Gastrocnemius medialis (tissue), 4 donors: ENCODE results near the gene TAGLN.

Source experiments
- POLR2A ChIP-seq, 2 donors: fragments of 450-650 bp; IDR thresholded peaks; one replicate each; pipeline ENCODE4 v1.6.1; 2017; ENCODE audit warnings: antibody characterized with exemption in 2 of 2, mild to moderate bottlenecking in 2 of 2, moderate library complexity in 2 of 2
- TF ChIP-seq, protein P1 (sequence below), 5 experiments: fragments of 450-650 bp in 3 of 5; fragments of 200-600 bp in 2 of 5; sonication (generic) in 2 of 5; IDR thresholded peaks in 4 of 5; conservative IDR thresholded peaks in 1 of 5; 1 replicate in 4 of 5; 2 replicates in 1 of 5; pipeline ENCODE4 v1.5.1; 2016 to 2019; ENCODE audit warnings: antibody characterized with exemption in 5 of 5, mild to moderate bottlenecking in 3 of 5, moderate library complexity in 3 of 5

DNA sequence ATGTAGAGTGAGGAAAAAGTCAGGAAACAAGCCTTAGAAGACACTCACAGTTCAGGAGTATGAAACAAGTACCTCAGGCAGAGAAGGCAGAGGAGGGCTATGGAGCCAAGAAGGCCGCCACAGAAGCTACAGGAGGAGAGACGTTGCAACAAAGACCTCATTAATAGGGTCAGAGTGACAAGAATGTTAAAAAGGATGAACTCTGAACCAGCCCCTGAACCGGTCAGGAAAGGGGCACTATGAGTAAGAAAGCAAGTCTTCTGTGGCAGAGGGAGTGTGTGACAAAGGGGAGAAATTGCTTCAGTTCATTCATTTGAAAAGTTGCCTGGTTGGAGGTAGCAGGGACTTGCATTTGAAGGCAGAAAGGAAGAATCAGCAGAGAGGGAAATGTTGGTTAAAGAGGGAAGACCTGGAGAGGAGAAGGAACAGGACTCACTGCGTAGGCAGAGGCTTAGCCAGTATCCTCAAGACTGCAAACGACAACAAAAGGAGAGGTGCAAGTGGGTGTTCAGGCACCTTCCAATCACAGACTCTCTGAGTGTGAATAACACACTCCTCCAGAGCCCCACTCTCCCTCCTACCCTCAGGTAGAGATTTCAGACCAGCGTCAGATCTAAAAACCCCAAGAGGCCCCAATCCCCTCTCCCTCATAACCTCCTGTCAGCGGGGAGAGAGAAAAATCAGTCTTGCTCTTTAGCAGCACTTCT, 15.4 kb downstream of the TAGLN start:
- no peak for TF ChIP-seq POLR2A (IDR thresholded peaks at IDR 0.05)
- TF ChIP-seq, protein P1, sequence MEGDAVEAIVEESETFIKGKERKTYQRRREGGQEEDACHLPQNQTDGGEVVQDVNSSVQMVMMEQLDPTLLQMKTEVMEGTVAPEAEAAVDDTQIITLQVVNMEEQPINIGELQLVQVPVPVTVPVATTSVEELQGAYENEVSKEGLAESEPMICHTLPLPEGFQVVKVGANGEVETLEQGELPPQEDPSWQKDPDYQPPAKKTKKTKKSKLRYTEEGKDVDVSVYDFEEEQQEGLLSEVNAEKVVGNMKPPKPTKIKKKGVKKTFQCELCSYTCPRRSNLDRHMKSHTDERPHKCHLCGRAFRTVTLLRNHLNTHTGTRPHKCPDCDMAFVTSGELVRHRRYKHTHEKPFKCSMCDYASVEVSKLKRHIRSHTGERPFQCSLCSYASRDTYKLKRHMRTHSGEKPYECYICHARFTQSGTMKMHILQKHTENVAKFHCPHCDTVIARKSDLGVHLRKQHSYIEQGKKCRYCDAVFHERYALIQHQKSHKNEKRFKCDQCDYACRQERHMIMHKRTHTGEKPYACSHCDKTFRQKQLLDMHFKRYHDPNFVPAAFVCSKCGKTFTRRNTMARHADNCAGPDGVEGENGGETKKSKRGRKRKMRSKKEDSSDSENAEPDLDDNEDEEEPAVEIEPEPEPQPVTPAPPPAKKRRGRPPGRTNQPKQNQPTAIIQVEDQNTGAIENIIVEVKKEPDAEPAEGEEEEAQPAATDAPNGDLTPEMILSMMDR (IDR thresholded peaks at IDR 0.05 in 4 of 5, conservative IDR thresholded peaks at IDR 0.05 in 1 of 5): no peak
